H9 (cell line): ENCODE measurements around the gene GPR137B. TPM values are rescaled to one million over a fixed set of nuclear protein-coding genes. Genes with fewer than 3 reads are reported as not detected.

Source experiments
- DNase-seq: peaks from one replicate; pipeline ENCODE4 v3.0.0-alpha.2; 2017
- H2AFZ ChIP-seq: one replicate; pipeline ENCODE4 v1.6.1; 2013; ENCODE audit warnings: mild to moderate bottlenecking, low read length, control low read depth, moderate library complexity
- H2AK5ac ChIP-seq: 2 replicates; pipeline ENCODE4 v1.6.1; 2013; ENCODE audit warnings: low read length, control low read depth, mixed read lengths; ENCODE audit not compliant: insufficient read length
- H2BK120ac ChIP-seq: one replicate; pipeline ENCODE4 v1.6.1; 2013; ENCODE audit warnings: low read depth, mild to moderate bottlenecking, low read length, control low read depth, inconsistent platforms; ENCODE audit not compliant: poor library complexity, severe bottlenecking
- H2BK12ac ChIP-seq: 2 replicates; pipeline ENCODE4 v1.6.1; 2013; ENCODE audit warnings: low read length, control low read depth, mixed read lengths, low read depth; ENCODE audit not compliant: insufficient read length
- H2BK15ac ChIP-seq: 2 replicates; pipeline ENCODE4 v1.6.1; 2013; ENCODE audit warnings: low read depth, low read length, control low read depth
- H2BK20ac ChIP-seq: one replicate; pipeline ENCODE4 v1.6.1; 2013; ENCODE audit warnings: low read depth, mild to moderate bottlenecking, low read length, control low read depth, inconsistent platforms; ENCODE audit not compliant: poor library complexity, severe bottlenecking
- H2BK5ac ChIP-seq: 2 replicates; pipeline ENCODE4 v1.6.1; 2013; ENCODE audit warnings: low read length, control low read depth, mixed read lengths; ENCODE audit not compliant: insufficient read length
- H3K14ac ChIP-seq: 2 replicates; pipeline ENCODE4 v1.6.1; 2013; ENCODE audit warnings: low read length, control low read depth; ENCODE audit not compliant: insufficient read depth
- H3K18ac ChIP-seq: 2 replicates; pipeline ENCODE4 v1.6.1; 2013; ENCODE audit warnings: low read depth, mild to moderate bottlenecking, mixed read lengths, low read length, control low read depth; ENCODE audit not compliant: insufficient read length
- H3K23ac ChIP-seq: 2 replicates; pipeline ENCODE4 v1.6.1; 2013; ENCODE audit warnings: low read length, control low read depth, mixed read lengths, low read depth; ENCODE audit not compliant: insufficient read length
- H3K23me2 ChIP-seq: 2 replicates; pipeline ENCODE4 v1.6.1; 2013; ENCODE audit warnings: low read depth, mild to moderate bottlenecking, mixed read lengths, low read length, control low read depth; ENCODE audit not compliant: insufficient read length, poor library complexity, severe bottlenecking
- H3K27ac ChIP-seq: 2 replicates; pipeline ENCODE4 v1.5.1; 2013; ENCODE audit warnings: low read length, control low read depth, mixed read lengths, low read depth; ENCODE audit not compliant: insufficient read length
- H3K27me3 ChIP-seq: 2 replicates; pipeline ENCODE4 v1.6.1; 2013; ENCODE audit warnings: low read length, control low read depth, inconsistent platforms; ENCODE audit not compliant: insufficient read depth
- H3K4ac ChIP-seq: 2 replicates; pipeline ENCODE4 v1.6.1; 2013; ENCODE audit warnings: low read depth, mild to moderate bottlenecking, control low read depth, inconsistent platforms, low read length, moderate library complexity
- H3K4me1 ChIP-seq: 2 replicates; pipeline ENCODE4 v1.6.1; 2013; ENCODE audit warnings: low read length, control low read depth, inconsistent platforms; ENCODE audit not compliant: insufficient read depth
- H3K4me2 ChIP-seq: 2 replicates; pipeline ENCODE4 v1.6.1; 2013; ENCODE audit warnings: low read length, control low read depth, mixed read lengths; ENCODE audit not compliant: insufficient read length, insufficient read depth
- H3K56ac ChIP-seq: 2 replicates; pipeline ENCODE4 v1.6.1; 2013; ENCODE audit warnings: low read depth, mild to moderate bottlenecking, mixed read lengths, low read length, control low read depth; ENCODE audit not compliant: insufficient read length
- H3K79me1 ChIP-seq: 2 replicates; pipeline ENCODE4 v1.6.1; 2013; ENCODE audit warnings: low read depth, mild to moderate bottlenecking, moderate library complexity, low read length, control low read depth, inconsistent platforms; ENCODE audit not compliant: insufficient read depth, poor library complexity, severe bottlenecking
- H3K79me2 ChIP-seq: 2 replicates; pipeline ENCODE4 v1.6.1; 2013; ENCODE audit warnings: low read length, control low read depth, inconsistent platforms; ENCODE audit not compliant: insufficient read depth
- H3K9ac ChIP-seq: 2 replicates; pipeline ENCODE4 v1.6.1; 2013; ENCODE audit warnings: low read length, control low read depth, mixed read lengths; ENCODE audit not compliant: insufficient read length; ENCODE audit errors: extremely low read depth
- H3K9me3 ChIP-seq: one replicate; pipeline ENCODE4 v1.6.1; 2013; ENCODE audit warnings: low read depth, low read length, inconsistent platforms; ENCODE audit not compliant: control insufficient read depth
- H3T11ph ChIP-seq: one replicate; pipeline ENCODE4 v1.6.1; 2013; ENCODE audit warnings: mild to moderate bottlenecking, low read length, control low read depth, inconsistent platforms
- H4K20me1 ChIP-seq: one replicate; pipeline ENCODE4 v1.6.1; 2013; ENCODE audit not compliant: control insufficient read depth, insufficient read length, insufficient read depth
- H4K5ac ChIP-seq: 2 replicates; pipeline ENCODE4 v1.6.1; 2013; ENCODE audit warnings: low read depth, mild to moderate bottlenecking, mixed read lengths, low read length, control low read depth; ENCODE audit not compliant: insufficient read length
- H4K8ac ChIP-seq: replicated peaks from 2 replicates; pipeline ENCODE4 v1.6.1; 2013; ENCODE audit warnings: low read length, control low read depth, mixed read lengths, low read depth; ENCODE audit not compliant: insufficient read length
- H4K91ac ChIP-seq: 2 replicates; pipeline ENCODE4 v1.6.1; 2013; ENCODE audit warnings: low read depth, mild to moderate bottlenecking, moderate library complexity, mixed read lengths, low read length, control low read depth; ENCODE audit not compliant: insufficient read length
- H3K27ac Mint-ChIP-seq, 3 experiments: 2 replicates in 2 of 3; 3 replicates in 1 of 3; pipeline ENCODE4 v1.8.0; 2020 to 2021; ENCODE audit warnings: mixed read lengths in 3 of 3, mild to moderate bottlenecking in 1 of 3, moderate library complexity in 1 of 3
- H3K27me3 Mint-ChIP-seq: 2 replicates; pipeline ENCODE4 v1.8.0; 2021; ENCODE audit warnings: low read depth, mild to moderate bottlenecking, moderate library complexity, mixed read lengths
- H3K36me3 Mint-ChIP-seq, 3 experiments: 2 replicates in 2 of 3; 3 replicates in 1 of 3; pipeline ENCODE4 v1.8.0; 2020 to 2021; ENCODE audit warnings: low read depth in 3 of 3, mixed read lengths in 3 of 3; ENCODE audit not compliant: insufficient read depth in 1 of 3
- H3K4me1 Mint-ChIP-seq, 2 experiments: 2 replicates each; pipeline ENCODE4 v1.8.0; 2020; ENCODE audit warnings: mixed read lengths in 2 of 2
- H3K4me3 Mint-ChIP-seq, 2 experiments: 2 replicates in 1 of 2; 3 replicates in 1 of 2; pipeline ENCODE4 v1.8.0; 2020 to 2021; ENCODE audit warnings: mild to moderate bottlenecking in 2 of 2, mixed read lengths in 2 of 2, moderate library complexity in 1 of 2
- H3K9me3 Mint-ChIP-seq, 2 experiments: 2 replicates in 1 of 2; 3 replicates in 1 of 2; pipeline ENCODE4 v1.8.0; 2020; ENCODE audit warnings: mild to moderate bottlenecking in 2 of 2, mixed read lengths in 2 of 2, moderate library complexity in 1 of 2
- CTCF ChIP-seq: fragments of 200-600 bp; sonication (generic); conservative IDR thresholded peaks from 3 replicates; pipeline ENCODE4 v1.8.0; 2021; ENCODE audit warnings: antibody characterized with exemption, mild to moderate bottlenecking
- WGBS: extraction: QIAGEN DNeasy Blood & Tissue Kit; methylation state at CpG from one replicate; pipeline ENCODE4 v1.1.7; 2013; ENCODE audit warnings: missing lambda C conversion rate, low lambda C conversion rate, mixed read lengths; ENCODE audit not compliant: insufficient read length; ENCODE audit errors: extremely low coverage; 5-methylcytosine and 5-hydroxymethylcytosine counted together
- total RNA-seq: library from RNA; stranded (reverse); gene quantifications from 2 replicates; pipeline ENCODE4 v1.2.1, GENCODE V29; 2021

GPR137B gene
- total RNA-seq, 1 experiment from 2014 or later = 5.9 TPM

GRCh38 chr1:236122176-236122575, 20.2 kb upstream of the GPR137B start:
- H3K23me2 ChIP-seq = no peaks in the 10 kb centered on the region
- H3K27me3 ChIP-seq = no peaks in the 10 kb centered on the region
- Mint-ChIP-seq H3K4me3 (no peak overlapping the region), H3K9me3 (no peaks in the 10 kb centered on the region), H3K27ac (no peak overlapping the region), H3K27me3 (peaks cover 5% of the 10 kb centered on the region; the same call in 1 of the 2 replicates), H3K4me1 (0 out of 4 replicates have a peak, but pooled peaks cover 0 to 5% of the 10 kb centered on the region in 2 experiments), H3K36me3 (no peaks in the 10 kb centered on the region)
- H3K4me2 ChIP-seq = no peak overlapping the region
- H2BK15ac ChIP-seq = no peak overlapping the region
- DNase-seq = no peak
- H3K9me3 ChIP-seq = no peaks in the 10 kb centered on the region
- no peak overlapping the region for H3K56ac ChIP-seq
- H3K9ac ChIP-seq = no peak overlapping the region
- H3T11ph ChIP-seq = no peak overlapping the region
- no peak overlapping the region for H3K18ac ChIP-seq
- no peaks in the 10 kb centered on the region for H3K79me2 ChIP-seq
- H2BK12ac ChIP-seq = no peak overlapping the region
- H3K14ac ChIP-seq = no peak overlapping the region
- H4K8ac ChIP-seq = no peak overlapping the region
- H2BK20ac ChIP-seq = no peak overlapping the region
- H2AK5ac ChIP-seq = no peak overlapping the region
- H2BK120ac ChIP-seq = no peak overlapping the region
- H3K4ac ChIP-seq = no peak overlapping the region
- TF ChIP-seq CTCF = no peak
- no peak overlapping the region for H2BK5ac ChIP-seq
- H3K23ac ChIP-seq = no peak overlapping the region
- no peaks in the 10 kb centered on the region for H4K20me1 ChIP-seq
- no peaks in the 10 kb centered on the region for H3K79me1 ChIP-seq
- no peak overlapping the region for H2AFZ ChIP-seq
- no peak overlapping the region for H4K5ac ChIP-seq
- H3K27ac ChIP-seq = no peak overlapping the region
- WGBS = no CpG with 5 or more reads among the region's 7 CpGs
- H4K91ac ChIP-seq = no peak overlapping the region
- no peaks in the 10 kb centered on the region for H3K4me1 ChIP-seq
